HepG2 (cell line): ENCODE data around the gene TMEM63B. TPM values are rescaled to one million over a fixed set of nuclear protein-coding genes. Genes with fewer than 3 reads are reported as not detected.
A peak's percentile ranks its signal among the peaks of the same experiment; 100 is the strongest.

ENCODE experiments used
- CC2D1A ChIP-seq: sonication (generic); formaldehyde crosslinking; IDR thresholded peaks from 2 replicates; pipeline ENCODE4 v1.8.1; 2023; ENCODE audit warnings: mild to moderate bottlenecking, missing genetic modification reagents
- CREM ChIP-seq, 2 experiments: sonication (generic) in 1 of 2; formaldehyde crosslinking in 1 of 2; IDR thresholded peaks; 2 replicates each; pipeline versions ENCODE4 v1.4.0 to v1.6.1; 2016 to 2020; ENCODE audit warnings: antibody characterized with exemption in 1 of 2, mild to moderate bottlenecking in 1 of 2, missing genetic modification reagents in 1 of 2
- KDM3A ChIP-seq: IDR thresholded peaks from 2 replicates; pipeline ENCODE4 v1.6.1; 2018; ENCODE audit warnings: low read depth, missing compliant biosample characterization
- MEF2D ChIP-seq: sonication (generic); formaldehyde crosslinking; IDR thresholded peaks from 2 replicates; pipeline ENCODE4 v1.5.1; 2020; ENCODE audit warnings: mild to moderate bottlenecking, missing genetic modification reagents
- MTA1 ChIP-seq: sonication (generic); formaldehyde crosslinking; IDR thresholded peaks from 2 replicates; pipeline ENCODE4 v1.4.0; 2020; ENCODE audit warnings: missing genetic modification reagents, mild to moderate bottlenecking, borderline replicate concordance
- NFYC ChIP-seq: IDR thresholded peaks from 2 replicates; pipeline ENCODE4 v1.6.1; 2016; ENCODE audit warnings: missing genetic modification reagents, missing compliant biosample characterization
- PHF5A ChIP-seq: IDR thresholded peaks from one replicate; pipeline ENCODE4 v1.6.1; 2018; ENCODE audit warnings: low read depth, missing genetic modification reagents; ENCODE audit not compliant: unreplicated experiment
- ZMAT3 ChIP-seq: sonication (generic); formaldehyde crosslinking; conservative IDR thresholded peaks from 2 replicates; pipeline ENCODE4 v1.7.0; 2021; ENCODE audit warnings: missing genetic modification reagents
- ZNF430 ChIP-seq: sonication (generic); formaldehyde crosslinking; IDR thresholded peaks from 2 replicates; pipeline ENCODE4 v1.9.0; 2021; ENCODE audit warnings: mild to moderate bottlenecking, missing genetic modification reagents
- ZNF432 ChIP-seq: sonication (generic); formaldehyde crosslinking; IDR thresholded peaks from 2 replicates; pipeline ENCODE4 v1.5.0; 2020; ENCODE audit warnings: missing genetic modification reagents, mild to moderate bottlenecking, borderline replicate concordance
- ZNF563 ChIP-seq: sonication (generic); formaldehyde crosslinking; IDR thresholded peaks from 2 replicates; pipeline ENCODE4 v1.8.0; 2022; ENCODE audit warnings: mild to moderate bottlenecking, moderate library complexity, missing genetic modification reagents
- ZNF629 ChIP-seq: sonication (generic); formaldehyde crosslinking; conservative IDR thresholded peaks from 2 replicates; pipeline ENCODE4 v1.5.0; 2020; ENCODE audit warnings: missing genetic modification reagents
- ZNF761 ChIP-seq: sonication (generic); formaldehyde crosslinking; conservative IDR thresholded peaks from 2 replicates; pipeline ENCODE4 v1.4.0; 2020; ENCODE audit warnings: mild to moderate bottlenecking, missing genetic modification reagents
- polyA plus RNA-seq, 8 experiments: library from polyadenylated mRNA; depleted of rRNA in 3 of 8; stranded (reverse) in 7 of 8; unstranded in 1 of 8; fragments of >200 nt; fragmentation: Illumina TruSeq in 4 of 8; extraction: Trizol in 4 of 8; gene quantifications; 2 replicates each; pipeline versions ENCODE4 v1.2.1 to v1.2.3, GENCODE V29; 2011 to 2016; ENCODE audit warnings: low read depth in 4 of 8, missing spikeins in 1 of 8, mixed read lengths in 1 of 8; ENCODE audit not compliant: insufficient read depth in 1 of 8
- total RNA-seq, 5 experiments: library from RNA; depleted of rRNA; stranded (reverse); fragments of >200 nt; fragmentation: Illumina TruSeq; extraction: Trizol; gene quantifications; 2 replicates each; pipeline ENCODE4 v1.2.3, GENCODE V29; 2016; ENCODE audit warnings: low read depth in 1 of 5
- TF ChIP-seq, protein P1 (sequence below): sonication (generic); formaldehyde crosslinking; IDR thresholded peaks from 2 replicates; pipeline ENCODE4 v1.5.0; 2020; ENCODE audit warnings: mild to moderate bottlenecking, missing genetic modification reagents
- TF ChIP-seq, protein P2 (sequence below): sonication (generic); formaldehyde crosslinking; IDR thresholded peaks from 2 replicates; pipeline ENCODE4 v1.5.1; 2020; ENCODE audit warnings: missing genetic modification reagents, mild to moderate bottlenecking, borderline replicate concordance
- TF ChIP-seq, protein P3 (sequence below): sonication (generic); formaldehyde crosslinking; IDR thresholded peaks from 2 replicates; pipeline ENCODE4 v1.4.0; 2020; ENCODE audit warnings: missing genetic modification reagents, mild to moderate bottlenecking, borderline replicate concordance
- TF ChIP-seq, protein P4 (sequence below): IDR thresholded peaks from 2 replicates; pipeline ENCODE4 v1.6.1; 2016; ENCODE audit warnings: low read depth, control low read depth
- TF ChIP-seq, protein P5 (sequence below): sonication (generic); formaldehyde crosslinking; IDR thresholded peaks from 2 replicates; pipeline ENCODE4 v1.8.0; 2022; ENCODE audit warnings: missing genetic modification reagents, mild to moderate bottlenecking, borderline replicate concordance

The TMEM63B gene
- total and polyA plus RNA-seq, 2 of the 13 experiments (the other 11 are each of a cell fraction or from before 2014, with no cell fraction given): 27.4 to 75.8 TPM

DNA sequence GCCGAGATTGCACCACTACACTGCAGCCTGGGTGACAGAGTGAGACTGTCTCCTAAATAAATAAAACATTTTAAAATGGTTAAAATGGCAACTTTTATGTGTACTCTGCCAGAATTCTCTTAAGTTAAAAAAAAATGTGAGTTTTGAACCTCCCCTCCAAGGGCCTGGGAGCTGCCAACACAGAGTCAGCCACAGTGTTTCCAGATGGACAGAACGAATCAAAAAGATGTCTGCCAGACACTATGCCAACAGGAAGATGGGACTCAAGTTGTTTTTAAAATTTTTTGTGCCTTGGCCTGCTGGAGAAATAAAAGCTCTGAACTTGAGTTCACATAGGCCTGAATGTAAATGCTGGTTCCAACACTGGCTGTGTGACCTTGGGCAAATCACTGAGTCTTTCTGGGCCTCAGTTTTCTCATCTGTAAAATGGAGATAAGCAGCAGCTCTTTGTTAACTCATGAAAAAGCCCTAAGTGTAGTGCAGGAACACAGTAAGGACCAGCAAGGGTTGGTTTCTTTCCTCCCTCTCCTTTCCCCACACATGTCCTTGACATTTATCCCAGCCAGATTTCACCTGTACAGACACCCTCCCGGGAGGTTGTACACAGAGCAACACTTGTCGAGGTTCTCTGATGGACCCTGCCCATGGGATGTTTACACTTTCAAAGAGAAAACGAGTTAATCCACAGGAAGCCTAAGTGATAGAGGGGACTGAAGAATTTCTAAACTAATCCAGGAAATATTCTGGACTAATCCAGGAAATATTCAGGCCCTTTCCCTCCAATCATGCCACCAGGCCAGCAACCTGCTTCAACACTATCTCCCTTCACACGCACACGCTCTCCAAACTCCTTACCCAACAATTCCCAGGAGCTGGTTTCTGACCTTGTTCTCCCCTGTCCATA is 35.1 kb upstream of the TMEM63B start (continued):
- TF ChIP-seq ZNF430 (CRISPR knock-in tag) (no peak; the same call in none of the 2 replicates), CREM (IDR thresholded peaks at IDR 0.05) (peak; percentile 74; the same call in 1 of the 2 replicates), CREM (CRISPR knock-in tag; IDR thresholded peaks at IDR 0.05) (no peak), ZNF563 (no peak), MEF2D (CRISPR knock-in tag) (peak; percentile 92), ZNF432 (CRISPR knock-in tag) (no peak), KDM3A (CRISPR knock-in tag) (peak; percentile 36; the same call in 1 of the 2 replicates), MTA1 (CRISPR knock-in tag) (0 out of 2 replicates have a peak, but pooled peaks have one; percentile 28), ZNF629 (CRISPR knock-in tag) (peak; percentile 100), CC2D1A (CRISPR knock-in tag) (no peak), PHF5A (CRISPR knock-in tag) (peak; percentile 70), ZNF761 (CRISPR knock-in tag) (peak; percentile 75; the same call in 1 of the 2 replicates), NFYC (CRISPR knock-in tag) (no peak; the same call in 1 of the 2 replicates), ZMAT3 (CRISPR knock-in tag) (peak; percentile 74; the same call in 1 of the 2 replicates)
- TF ChIP-seq, protein P1, sequence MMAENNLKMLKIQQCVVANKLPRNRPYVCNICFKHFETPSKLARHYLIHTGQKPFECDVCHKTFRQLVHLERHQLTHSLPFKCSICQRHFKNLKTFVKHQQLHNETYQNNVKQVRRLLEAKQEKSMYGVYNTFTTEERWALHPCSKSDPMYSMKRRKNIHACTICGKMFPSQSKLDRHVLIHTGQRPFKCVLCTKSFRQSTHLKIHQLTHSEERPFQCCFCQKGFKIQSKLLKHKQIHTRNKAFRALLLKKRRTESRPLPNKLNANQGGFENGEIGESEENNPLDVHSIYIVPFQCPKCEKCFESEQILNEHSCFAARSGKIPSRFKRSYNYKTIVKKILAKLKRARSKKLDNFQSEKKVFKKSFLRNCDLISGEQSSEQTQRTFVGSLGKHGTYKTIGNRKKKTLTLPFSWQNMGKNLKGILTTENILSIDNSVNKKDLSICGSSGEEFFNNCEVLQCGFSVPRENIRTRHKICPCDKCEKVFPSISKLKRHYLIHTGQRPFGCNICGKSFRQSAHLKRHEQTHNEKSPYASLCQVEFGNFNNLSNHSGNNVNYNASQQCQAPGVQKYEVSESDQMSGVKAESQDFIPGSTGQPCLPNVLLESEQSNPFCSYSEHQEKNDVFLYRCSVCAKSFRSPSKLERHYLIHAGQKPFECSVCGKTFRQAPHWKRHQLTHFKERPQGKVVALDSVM (CRISPR knock-in tag): peak; percentile 56; the same call in 1 of the 2 replicates
- TF ChIP-seq, protein P2, sequence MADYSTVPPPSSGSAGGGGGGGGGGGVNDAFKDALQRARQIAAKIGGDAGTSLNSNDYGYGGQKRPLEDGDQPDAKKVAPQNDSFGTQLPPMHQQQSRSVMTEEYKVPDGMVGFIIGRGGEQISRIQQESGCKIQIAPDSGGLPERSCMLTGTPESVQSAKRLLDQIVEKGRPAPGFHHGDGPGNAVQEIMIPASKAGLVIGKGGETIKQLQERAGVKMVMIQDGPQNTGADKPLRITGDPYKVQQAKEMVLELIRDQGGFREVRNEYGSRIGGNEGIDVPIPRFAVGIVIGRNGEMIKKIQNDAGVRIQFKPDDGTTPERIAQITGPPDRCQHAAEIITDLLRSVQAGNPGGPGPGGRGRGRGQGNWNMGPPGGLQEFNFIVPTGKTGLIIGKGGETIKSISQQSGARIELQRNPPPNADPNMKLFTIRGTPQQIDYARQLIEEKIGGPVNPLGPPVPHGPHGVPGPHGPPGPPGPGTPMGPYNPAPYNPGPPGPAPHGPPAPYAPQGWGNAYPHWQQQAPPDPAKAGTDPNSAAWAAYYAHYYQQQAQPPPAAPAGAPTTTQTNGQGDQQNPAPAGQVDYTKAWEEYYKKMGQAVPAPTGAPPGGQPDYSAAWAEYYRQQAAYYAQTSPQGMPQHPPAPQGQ: no peak
- TF ChIP-seq, protein P3, sequence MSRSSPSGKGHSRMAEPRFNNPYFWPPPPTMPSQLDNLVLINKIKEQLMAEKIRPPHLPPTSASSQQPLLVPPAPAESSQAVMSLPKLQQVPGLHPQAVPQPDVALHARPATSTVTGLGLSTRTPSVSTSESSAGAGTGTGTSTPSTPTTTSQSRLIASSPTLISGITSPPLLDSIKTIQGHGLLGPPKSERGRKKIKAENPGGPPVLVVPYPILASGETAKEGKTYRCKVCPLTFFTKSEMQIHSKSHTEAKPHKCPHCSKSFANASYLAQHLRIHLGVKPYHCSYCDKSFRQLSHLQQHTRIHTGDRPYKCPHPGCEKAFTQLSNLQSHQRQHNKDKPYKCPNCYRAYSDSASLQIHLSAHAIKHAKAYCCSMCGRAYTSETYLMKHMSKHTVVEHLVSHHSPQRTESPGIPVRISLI (CRISPR knock-in tag): no peak
- TF ChIP-seq, protein P4, sequence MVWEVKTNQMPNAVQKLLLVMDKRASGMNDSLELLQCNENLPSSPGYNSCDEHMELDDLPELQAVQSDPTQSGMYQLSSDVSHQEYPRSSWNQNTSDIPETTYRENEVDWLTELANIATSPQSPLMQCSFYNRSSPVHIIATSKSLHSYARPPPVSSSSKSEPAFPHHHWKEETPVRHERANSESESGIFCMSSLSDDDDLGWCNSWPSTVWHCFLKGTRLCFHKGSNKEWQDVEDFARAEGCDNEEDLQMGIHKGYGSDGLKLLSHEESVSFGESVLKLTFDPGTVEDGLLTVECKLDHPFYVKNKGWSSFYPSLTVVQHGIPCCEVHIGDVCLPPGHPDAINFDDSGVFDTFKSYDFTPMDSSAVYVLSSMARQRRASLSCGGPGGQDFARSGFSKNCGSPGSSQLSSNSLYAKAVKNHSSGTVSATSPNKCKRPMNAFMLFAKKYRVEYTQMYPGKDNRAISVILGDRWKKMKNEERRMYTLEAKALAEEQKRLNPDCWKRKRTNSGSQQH (CRISPR knock-in tag): no peak
- TF ChIP-seq, protein P5, sequence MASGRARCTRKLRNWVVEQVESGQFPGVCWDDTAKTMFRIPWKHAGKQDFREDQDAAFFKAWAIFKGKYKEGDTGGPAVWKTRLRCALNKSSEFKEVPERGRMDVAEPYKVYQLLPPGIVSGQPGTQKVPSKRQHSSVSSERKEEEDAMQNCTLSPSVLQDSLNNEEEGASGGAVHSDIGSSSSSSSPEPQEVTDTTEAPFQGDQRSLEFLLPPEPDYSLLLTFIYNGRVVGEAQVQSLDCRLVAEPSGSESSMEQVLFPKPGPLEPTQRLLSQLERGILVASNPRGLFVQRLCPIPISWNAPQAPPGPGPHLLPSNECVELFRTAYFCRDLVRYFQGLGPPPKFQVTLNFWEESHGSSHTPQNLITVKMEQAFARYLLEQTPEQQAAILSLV (CRISPR knock-in tag): peak; percentile 70; the same call in 1 of the 2 replicates
